ENCODE measurements around the gene POU6F1. TPM values are rescaled to one million over a fixed set of nuclear protein-coding genes. Genes with fewer than 3 reads are reported as not detected.
A peak's percentile ranks its signal among the peaks of the same experiment; 100 is the strongest.
"Not testable (repeated sequence)": the region's sequence is repeated elsewhere in the genome, so short reads cannot be mapped to it uniquely, and the experiment has no call there.

POU6F1 gene
- total RNA-seq, 1 donor from 2014 or later = 40.7 TPM

DNA sequence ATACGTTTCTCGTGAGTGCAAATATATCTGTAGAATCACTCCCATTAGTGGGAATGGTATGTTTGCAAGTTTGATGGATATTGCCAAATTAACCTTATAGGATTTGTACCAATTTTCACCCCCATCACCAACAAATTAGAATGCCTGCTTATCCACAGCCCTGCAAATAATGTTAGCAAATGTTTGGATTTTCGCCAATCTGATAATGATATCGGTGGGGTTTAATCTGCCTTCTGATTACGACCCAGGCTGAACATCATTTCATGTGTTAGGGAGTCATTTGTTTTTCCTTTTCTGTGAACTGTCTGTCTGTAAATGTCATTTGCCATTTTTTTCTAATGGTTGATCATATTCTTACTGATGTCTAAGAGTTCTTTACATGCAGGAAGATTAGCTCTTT lies 16.7 kb upstream of the POU6F1 start:
- DNase-seq (ENCODE audit: low spot score) (no peak), ATAC-seq (no peak)
- intact Hi-C loops (cut with DNase I) = no loop called here

DNA sequence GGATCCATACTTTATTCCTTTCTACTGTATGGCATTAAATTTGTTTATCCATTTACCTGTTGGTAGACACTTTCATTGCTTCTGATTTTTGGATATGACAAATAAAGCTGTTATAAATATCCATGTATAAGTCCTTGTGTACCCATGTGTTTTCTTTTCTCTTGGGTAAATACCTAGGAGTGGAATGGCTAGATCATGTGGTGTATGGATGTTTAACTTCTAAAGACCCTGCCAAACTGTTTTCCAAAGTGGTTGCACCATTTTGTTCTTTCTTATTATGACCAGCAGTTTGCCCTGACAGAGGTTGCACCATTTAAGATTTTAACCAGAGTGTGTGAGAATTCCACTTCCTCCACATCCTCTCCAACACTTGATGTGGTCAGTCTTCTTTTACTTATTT lies 14.8 kb upstream of the POU6F1 start:
- no peak for DNase-seq (ENCODE audit: low spot score)
- ATAC-seq = no peak
- intact Hi-C loops (cut with DNase I) = no loop called here

DNA sequence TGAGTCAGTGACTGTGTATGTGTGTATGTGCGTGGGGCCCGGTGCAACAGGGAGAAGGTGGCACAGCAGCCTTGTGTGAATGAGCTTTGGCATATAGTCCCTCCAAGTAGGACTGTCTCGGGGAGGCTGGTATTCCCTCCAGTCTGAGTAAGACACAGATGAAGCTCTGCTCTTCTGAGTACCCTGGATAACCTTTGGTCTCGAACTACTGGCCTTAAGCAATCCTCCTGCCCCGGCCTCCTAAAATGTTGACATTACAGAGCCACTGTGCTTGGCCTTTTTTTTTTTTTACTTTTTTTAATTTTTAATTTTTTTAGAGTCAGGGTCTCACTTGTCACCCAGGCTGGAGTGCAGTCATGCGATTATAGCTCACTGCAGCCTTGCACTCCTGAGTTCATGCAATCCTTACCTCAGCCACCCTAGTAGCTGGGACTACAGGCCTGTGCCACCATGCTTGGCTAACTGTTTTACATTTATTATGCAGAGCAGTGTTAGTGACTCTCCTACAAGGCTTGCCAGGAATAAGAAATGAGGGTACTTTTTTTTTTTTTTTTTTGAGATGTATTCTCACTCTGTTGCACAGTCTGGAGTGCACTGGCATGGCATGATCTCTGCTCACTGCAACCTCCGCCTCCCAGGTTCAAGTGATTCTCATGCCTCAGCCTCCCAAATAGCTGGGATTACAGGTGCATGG lies 11.4 kb upstream of the POU6F1 start:
- intact Hi-C loops (cut with DNase I) = no loop called here
- ATAC-seq (no peak), DNase-seq (ENCODE audit: low spot score) (no peak)

DNA sequence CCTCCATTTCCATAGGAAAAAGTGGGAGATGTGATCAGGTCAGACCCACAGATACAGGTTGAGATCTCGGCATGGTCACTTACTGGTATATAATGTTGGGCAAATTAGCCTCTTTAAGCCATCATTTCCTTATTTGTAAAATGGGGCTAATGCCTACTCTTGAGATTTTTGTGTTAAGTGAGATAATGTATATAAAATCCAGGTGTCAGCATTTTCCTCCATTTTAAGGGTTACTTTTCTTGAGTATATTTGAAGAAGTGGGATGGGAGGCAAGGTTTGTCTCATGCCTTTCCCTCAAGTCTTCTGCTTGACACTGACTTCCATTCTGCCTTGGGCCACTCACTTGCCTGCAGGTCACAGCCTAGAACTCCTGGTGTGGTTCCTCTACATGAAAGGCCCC lies 10.1 kb upstream of the POU6F1 start:
- intact Hi-C loops (cut with DNase I) = no loop called here
- DNase-seq (ENCODE audit: low spot score) = no peak
- no peak for ATAC-seq

DNA sequence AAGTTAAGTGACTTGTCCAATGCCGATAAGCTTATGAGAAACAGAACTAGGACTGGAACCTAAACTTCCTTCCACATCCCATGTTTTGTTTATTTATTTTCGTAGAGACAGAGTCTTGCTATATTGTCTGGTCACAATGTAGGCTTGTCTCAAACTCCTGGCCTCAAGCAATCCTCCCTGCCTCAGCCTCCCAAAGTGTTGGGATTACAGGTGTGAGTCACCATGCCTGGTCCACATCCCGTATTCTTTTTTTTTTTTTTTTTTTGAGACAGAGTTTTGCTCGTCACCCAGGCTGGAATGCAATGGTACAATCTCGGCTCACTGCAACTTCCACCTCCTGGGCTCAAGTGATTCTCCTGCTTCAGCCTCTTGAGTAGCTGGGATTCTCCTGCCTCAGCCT lies 9.2 kb upstream of the POU6F1 start:
- intact Hi-C loops (cut with DNase I); ATAC-seq; DNase-seq (ENCODE audit: low spot score): not testable (repeated sequence)

DNA sequence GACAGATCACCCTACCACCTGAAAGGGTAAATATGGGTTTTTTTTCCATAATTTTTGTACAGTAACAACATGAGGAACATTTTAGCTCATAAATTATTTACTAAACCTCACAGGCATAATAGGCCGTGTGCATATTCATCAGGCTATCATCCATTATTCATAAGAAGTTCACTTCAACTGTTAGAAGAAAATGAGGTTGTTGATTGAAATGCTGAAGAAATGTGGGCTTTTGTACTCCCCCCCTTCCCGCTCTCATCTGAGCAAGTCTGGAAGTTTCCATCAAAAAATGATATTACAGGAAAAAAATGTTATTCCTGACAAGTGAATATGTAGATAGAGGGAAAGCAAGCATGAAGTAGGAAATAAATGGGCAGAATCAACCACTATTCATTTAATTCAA lies 7.9 kb upstream of the POU6F1 start:
- DNase-seq (ENCODE audit: low spot score) (no peak), ATAC-seq (no peak)
- intact Hi-C loops (cut with DNase I) = no loop called here

DNA sequence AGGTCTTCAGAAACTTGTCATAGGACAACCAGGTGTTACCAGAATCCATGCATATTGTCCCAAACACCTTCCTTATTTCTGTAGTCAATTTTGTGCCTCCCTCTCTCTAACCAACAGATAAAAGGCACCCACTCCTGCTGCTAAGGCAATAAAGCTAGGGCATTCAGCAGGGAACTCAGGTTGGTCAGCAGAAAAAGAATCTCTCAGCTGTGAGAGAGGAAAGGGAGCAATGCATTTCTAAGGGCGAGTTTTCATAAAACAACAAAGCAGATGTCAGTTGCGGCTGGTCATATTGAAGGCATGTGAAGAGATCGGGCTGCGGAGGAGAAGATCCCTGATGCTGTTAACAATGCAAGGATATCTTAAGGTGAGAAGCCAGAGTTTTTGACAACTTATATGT lies 7.4 kb upstream of the POU6F1 start:
- DNase-seq (ENCODE audit: low spot score) (no peak), ATAC-seq (no peak)
- intact Hi-C loops (cut with DNase I) = no loop called here

DNA sequence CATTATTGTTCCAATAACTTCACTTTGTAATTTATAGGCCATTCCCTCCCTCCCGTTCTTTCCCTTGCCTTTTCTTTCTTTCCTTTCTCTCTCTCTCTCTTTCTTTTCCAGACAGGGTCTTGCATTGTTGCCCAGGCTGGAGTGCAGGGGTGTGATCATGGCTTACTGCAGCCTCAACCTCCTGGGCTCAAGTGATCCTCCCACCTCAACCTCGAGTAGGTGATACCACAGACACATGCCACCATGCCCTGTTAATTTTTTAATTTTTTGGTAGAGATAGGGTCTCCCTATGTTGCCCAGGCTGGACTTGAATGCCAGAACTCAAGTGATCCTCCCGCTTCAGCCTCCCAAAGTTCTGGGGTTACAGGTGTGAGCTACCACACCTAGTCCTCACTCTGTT lies 6.8 kb upstream of the POU6F1 start:
- intact Hi-C loops (cut with DNase I) = no loop called here
- ATAC-seq = no peak

DNA sequence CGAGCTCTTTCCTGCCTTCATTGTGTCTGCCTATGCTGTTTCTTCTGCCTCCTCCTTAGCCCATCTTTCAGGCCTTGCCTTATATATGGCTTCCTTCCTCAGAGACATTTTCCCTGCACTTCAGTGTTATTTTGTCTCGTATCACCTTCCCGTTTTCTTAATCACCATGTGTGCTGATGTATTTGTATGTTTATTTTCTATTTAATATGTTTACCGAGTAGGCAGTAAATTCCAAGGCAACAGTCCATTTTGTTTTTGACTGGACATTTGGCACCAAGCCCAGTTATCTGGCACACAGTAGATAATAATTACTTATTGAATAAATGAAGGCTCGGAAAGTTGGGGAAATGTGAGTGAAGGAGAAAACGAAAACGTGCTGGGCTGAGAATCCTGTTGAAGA lies 4.6 kb upstream of the POU6F1 start:
- intact Hi-C loops (cut with DNase I) = no loop called here
- DNase-seq (ENCODE audit: low spot score) (no peak), ATAC-seq (no peak)

More for the DNA sequence above, 6.8 kb upstream of the POU6F1 start:
- no peak for DNase-seq (ENCODE audit: low spot score)

DNA sequence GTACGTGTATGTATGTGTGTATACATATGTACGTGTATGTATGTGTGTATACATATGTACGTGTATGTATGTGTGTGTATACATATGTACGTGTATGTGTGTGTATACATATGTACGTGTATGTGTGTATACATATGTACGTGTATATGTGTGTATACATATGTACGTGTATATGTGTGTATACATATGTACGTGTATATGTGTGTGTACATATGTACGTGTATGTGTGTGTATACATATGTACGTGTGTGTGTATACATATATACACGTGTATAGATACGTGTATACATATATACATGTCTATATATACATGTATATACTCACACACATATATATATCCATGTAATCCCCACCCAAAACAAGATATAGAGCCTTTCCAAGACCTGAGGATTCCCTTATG lies 2.0 kb upstream of the POU6F1 start:
- DNase-seq (ENCODE audit: low spot score); ATAC-seq; intact Hi-C loops (cut with DNase I): not testable (repeated sequence)

DNA sequence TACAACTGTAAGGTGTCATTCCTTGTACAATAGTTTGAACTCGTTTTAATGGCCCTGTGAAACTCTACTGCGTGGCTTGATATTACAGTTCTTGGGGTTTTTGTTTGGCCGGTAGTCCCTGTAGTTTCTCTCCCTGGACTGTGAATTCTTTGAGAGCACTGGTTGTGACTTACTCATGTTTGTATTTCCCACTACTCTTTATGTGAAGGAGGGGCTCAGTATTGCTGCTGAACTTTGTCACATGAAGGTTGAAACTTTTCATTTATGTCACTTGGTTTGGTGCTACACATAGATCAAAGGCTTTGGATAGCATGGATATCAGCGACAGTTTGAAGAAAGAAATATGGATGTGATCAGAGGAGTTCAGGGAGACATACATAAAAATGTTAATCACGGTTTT lies 1.5 kb upstream of the POU6F1 start:
- ATAC-seq (no peak), DNase-seq (ENCODE audit: low spot score) (no peak)
- intact Hi-C loops (cut with DNase I) = no loop called here

DNA sequence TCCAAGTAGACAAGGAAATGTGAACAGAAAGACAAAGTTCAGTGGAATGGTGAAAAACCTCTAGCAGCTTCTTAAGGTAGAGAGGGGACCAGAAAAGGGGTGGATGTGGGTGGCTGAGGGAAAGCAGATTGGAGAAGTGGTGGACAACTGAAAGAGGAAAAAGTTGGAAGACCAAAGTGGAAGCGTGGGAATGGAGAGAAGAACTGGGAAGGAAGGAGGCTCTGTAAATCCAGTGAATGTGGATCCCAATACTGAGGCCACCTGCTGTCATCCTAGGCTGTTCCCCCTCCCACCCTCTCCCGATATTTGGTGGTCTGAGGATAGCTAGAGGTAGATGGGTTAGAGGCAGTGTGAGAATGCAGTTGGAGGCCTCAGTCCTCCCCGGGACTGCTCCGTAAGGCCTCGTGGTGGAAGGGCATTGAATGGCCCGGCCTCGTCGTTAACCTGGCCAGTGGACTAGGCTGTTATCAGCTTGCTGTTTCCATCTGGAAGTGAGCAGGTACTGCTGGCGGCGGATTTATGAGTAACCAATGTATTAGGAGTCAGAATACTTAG lies 822 bp upstream of the POU6F1 start:
- ATAC-seq (peak; percentile 24), DNase-seq (ENCODE audit: low spot score) (no peak)
- intact Hi-C loops (cut with DNase I) = no loop called here

DNA sequence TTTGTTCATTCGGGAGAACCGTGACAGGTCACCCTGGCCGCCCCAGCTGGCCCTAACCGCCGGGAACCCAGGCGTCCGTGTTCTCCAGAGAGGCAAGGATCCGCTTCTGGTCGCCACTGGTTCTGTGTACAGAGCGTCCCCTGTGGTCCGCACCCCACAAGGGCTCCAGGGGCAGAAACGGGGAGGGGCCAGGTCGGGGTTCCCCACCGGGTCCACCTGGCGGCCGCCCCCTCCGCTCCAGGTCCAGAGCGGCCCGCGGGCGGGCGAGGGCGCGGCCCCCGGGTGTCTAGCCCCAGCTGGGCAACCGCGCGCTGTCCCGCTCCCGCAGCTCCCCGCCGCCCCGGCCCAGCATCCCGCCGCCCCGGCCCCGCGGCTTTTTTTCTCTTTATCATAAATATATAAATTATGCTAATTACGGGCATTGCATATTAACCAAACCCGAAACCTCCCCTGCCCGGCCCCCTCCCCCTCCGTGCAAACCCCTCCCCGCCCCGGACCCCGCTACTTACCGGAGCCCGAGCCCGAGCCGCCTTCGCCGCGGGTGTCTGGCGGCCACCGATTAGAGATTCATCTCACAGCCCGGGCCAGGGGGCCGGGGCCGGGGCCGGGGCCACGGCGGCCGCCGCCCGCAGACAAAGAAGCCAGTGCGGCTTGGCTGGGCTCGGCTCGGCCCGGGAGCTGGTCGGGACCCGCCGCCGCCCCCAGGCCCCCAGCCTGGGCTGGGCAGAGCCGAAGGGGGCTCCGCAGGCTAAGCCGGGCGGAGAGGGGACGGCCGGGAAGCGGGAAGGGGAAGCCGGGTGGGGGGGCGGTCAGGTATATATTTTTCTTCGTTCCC lies 512 bp downstream of the POU6F1 start:
- DNase-seq (ENCODE audit: low spot score) (peak; percentile 79), ATAC-seq (peak; percentile 56)
- intact Hi-C loops (cut with DNase I) = no loop called here

DNA sequence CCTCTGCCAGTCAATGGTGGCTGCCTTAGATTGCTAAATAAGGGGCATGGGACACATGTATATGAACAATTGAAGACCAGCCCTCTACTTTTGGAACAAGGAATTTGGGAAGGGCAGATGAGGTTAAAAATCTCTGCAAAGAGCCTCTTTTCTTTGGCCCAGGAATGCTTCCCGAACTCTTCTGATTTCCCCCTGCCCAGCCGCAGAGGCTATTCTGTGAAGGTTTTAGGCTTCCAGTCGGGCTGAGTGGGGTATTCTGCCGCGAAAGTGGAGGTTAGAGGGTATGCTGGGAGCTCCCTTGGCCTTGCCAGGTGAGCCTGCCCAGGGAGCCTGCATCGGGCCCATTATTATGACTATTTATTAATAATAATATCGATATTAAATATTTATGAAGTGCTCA lies 1.2 kb downstream of the POU6F1 start:
- ATAC-seq (peak; percentile 9), DNase-seq (ENCODE audit: low spot score) (no peak)
- intact Hi-C loops (cut with DNase I) = no loop called here

DNA sequence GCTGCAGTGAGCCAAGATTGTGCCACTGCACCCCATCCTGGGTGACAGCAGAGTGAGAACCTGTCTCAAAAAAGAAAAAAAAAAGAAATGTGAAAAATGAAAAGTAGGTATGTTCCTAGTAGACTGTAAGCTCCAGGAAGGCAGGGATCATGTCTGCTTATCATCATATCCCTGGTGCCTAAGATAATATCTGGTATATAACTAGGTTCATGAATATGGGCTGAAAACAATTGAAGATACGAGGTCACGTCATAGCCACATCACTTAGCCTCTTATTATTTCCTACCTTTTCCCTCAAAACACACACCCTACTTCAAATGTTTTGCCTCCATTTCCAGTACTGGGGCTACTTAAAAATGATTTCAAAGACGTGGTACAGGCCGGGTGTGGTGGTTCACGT lies 3.0 kb downstream of the POU6F1 start:
- DNase-seq (ENCODE audit: low spot score) = no peak
- intact Hi-C loops (cut with DNase I) = no loop called here
- no peak for ATAC-seq

DNA sequence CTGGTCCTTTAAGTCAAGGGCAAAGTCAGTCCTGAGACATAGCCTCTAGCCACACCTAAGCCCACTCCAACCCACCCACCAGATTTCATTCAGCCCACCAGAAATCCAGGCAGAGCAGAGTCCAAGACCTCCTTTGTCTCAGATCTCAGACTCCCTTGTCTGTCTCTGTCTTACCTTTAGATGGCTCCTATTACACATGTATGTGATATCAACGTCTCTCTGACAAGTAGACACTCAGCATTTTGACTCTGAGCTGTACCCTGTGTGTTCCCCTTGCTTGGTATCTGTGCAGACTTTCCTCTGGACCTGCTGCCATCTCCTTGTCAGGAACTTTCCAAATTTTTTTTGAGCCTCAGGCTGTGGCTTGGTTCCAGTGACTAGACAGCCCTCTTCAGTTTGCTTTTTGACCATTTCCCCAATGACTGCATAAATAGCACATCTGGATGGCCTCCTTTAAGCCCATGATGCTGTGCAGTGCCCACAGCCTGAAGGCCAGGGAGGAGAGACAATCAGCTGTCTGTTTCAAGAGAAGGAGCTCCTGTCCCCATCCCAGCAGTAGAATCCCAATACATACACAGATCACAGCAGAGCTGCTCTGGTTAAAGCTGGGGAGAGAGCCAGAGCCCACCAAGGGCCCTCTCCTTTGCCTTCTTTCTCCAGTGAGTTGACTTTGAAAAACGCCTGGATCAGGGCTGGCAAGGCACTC lies 7.0 kb downstream of the POU6F1 start:
- intact Hi-C loops (cut with DNase I) = no loop called here
- peak; percentile 35 for ATAC-seq
- no peak for DNase-seq (ENCODE audit: low spot score)

DNA sequence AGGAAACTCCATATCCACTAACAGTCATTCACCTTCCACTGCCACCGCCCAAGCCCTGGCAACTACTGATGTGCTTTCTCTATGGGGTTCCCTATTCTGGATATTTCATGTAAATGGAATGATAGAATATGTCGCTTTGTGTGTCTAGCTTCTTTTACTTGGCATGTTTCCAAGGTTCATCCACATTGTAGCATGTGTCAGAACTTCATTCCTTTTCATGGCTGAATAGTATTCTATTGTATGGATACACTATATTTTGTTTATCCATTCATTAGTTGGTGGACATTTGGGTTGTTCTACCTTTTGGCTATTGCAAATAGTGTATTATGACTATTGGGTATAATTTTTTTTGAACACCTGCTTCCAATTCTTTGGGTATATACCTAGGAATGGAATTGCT lies 8.6 kb downstream of the POU6F1 start:
- intact Hi-C loops (cut with DNase I) = no loop called here
- DNase-seq (ENCODE audit: low spot score) (no peak), ATAC-seq (no peak)

DNA sequence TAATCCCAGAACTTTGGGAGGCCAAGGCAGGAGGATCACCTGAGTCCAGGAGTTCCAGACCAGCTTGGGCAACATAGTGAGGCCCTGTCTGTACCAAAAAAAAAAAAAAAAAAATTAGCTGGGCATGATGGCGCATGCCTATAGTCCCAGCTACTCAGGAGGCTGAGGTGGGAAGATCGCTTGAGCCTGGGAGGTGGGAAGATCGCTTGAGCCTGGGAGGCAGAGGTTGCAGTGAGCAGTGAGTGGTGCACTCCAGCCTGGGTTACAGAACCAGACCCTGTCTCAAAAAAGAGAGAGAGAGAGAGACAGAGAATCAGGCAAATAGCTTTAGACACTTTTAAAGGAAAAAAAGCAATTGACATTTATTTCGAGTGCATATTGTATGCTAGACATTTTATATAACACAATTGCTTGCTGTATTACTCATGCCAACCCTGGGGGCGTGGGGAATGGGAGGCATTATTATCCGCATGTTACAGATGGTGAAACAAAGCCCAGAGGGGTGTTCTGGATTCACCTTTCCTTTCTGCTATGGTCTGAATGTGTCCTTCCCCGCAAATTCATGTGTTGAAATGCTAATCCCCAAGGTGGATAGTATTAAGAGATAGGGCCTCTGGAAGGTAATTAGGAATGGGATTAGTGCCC lies 9.7 kb downstream of the POU6F1 start:
- ATAC-seq (no peak), DNase-seq (ENCODE audit: low spot score) (no peak)
- intact Hi-C loops (cut with DNase I) = no loop called here

DNA sequence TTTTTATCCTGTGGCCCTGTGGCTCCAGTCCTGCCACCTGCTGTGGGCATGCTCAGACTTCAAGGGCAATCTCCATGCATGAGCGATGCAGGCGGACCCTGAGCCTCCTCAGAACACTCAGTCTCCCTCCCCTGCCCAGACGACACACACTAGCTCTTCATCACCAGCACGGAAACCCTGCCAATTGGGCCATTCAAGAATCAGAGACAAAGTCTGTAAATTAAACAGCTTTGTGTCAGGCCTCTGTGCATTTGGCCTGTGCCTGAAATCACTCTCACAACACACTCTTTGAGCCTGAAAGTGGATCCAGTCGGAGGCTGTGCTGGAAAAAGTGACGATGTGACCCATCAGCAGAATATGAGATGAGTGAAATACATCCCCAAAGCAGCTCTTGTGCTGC lies 12.5 kb downstream of the POU6F1 start:
- DNase-seq (ENCODE audit: low spot score) = no peak
- intact Hi-C loops (cut with DNase I) = no loop called here

More for the DNA sequence above, 12.5 kb downstream of the POU6F1 start:
- no peak for ATAC-seq

All from sciatic nerve (tissue), 2 donors.